NCI-H1436 treated with DMSO at 0.1 percent for 48 hours (cell line): Measurements from ENCODE around the gene EHBP1.

Source experiments
- DNase-seq: peaks from one replicate; lab custom pipeline; 2025; lab: John Stamatoyannopoulos, UW

The EHBP1 gene

DNA sequence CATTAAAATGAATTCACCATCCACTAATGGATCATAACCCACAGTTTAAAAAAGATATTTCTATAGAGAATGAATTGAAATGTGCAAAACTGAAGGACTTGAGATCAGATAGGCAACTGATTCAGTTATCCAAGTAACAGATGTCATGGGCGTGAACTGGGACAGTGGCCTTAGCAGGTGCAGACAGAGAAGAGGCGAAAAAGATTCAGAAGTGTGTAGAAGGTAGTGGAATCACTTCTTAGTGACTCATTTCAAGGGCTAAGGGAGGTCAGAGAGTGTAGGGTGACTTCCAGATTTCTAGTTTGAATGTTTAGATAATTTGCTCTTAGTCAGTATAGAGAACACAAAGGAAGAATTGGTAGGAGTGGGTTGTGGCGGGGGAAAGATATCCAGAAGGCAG is 79.7 kb downstream of the EHBP1 start:
- no peak for DNase-seq

DNA sequence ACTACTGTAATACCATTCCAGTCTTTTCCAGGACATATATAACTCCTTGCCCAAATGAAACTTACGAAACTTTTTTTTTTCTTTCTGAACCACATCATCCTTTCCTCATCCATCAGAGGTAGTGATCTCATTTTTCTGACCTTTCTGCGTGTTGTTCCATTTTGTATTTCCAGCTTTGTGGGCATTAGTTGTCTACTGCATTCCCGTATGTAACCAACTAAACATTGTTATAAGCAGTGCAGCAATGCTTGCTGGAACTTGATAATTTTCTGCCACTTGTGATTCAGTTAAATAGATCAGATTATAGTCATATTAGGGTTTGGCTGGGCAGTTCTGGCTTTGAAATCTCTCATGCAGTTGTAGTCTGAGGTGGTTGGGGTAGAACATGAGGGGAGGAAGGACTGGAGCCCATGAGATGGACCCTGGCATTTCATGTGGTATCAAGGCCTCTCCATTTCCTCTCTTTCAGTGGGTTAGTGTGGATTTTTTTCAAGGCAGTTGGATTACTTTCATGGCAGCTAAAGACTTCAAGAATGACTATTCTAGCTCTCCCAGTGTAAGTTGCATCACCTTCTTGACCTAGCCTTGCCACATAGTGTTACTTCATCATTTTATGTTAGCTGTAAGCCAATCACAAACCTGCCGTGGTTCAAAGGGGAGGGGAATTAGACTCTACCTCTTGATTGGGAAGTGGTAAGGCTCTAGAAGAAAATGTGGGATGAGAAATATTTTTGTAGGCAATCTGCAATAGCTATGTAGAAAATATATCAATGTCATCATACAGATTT is 80.5 kb downstream of the EHBP1 start:
- DNase-seq = no peak

DNA sequence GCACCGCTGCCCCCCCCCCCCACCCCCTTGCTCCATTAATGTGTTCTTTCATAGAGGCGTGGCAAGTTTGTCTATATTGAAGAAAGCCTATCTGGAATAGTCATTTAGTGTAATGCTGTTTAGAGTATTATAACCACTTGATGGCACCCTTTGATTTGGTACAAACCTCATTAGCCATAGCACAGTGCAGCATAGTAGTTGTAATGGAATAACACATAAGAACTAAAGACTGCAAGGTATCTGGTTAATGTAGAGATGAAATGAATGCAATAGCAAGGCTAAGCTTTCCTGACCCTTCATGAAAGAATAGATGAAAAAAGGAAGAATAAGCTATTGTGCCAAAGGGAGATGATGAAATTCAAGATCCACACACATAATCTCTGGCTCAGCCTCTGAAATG is 81.9 kb downstream of the EHBP1 start:
- DNase-seq = no peak

DNA sequence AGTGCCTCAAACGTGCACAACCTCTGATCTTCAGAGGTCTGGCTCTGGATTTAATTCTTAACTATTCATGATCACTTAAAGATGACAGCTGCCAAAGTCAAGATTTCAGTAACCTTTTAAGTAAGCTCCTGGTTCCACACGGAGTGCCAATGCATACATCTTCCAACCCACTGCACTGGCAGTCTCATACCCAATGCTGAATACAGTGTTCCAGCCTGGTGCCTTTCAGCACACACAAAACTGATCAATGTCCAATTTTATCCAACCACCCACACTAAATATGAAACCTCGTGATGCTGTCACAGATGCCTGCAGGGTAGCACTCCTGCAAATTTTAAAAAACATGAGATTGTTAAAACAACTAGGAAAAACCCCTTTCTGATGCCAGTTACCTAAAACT is 84.0 kb downstream of the EHBP1 start:
- DNase-seq = no peak

DNA sequence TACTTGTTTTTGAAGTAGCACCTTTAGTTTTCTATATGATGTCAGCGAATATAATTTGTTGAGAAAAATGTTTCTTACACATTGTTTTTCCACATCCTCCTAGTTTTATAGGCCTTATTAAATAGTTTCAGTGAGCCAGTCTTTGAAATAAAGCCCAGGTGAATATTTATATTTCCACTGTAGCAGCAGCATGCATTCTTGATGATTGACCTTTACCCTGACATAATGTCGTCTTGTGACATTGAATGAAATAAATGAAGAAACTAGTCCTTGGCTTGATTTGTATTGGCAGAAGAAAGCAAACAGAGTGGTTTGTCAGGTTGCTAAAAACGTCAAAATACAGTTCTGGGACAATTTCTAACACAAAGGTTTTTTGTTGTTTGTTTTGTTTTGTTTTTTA is 84.4 kb downstream of the EHBP1 start:
- DNase-seq = no peak

DNA sequence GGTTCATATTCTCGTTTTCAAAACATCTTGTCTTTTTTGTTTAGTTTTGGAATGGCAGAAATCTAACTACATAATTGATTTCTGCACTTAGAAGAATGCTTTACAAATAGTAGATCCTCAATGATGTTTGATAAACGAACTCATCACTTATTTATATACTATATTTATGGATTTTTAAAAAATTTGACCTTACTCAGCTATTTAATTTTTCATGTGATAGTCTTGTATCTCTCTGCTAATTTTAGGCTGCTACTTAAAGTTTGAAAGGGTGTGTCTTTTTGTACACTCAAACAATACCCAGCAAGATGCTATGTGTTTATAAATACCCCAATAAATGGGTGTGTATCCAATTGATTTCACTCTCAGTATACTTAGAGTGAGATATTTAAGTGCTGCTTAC is 86.9 kb downstream of the EHBP1 start:
- DNase-seq = no peak

DNA sequence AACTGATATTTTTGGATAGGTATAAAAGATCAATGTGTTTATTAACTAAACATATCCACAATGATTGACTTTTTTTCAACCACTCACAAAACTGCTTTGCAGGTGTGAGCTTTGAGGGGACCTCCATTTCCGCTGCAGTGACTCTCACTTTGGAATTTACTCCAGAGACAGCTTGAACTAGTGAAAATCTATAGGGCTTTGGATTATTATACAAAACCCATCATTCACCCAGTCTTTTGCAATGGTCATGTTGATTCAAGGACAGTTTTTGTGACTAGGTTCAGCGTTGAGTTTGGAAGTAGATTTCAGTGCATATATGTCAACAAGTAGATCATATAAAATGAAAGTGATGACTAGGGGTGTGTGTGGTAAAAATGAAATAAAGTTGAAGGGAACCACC is 87.7 kb downstream of the EHBP1 start:
- DNase-seq = no peak

DNA sequence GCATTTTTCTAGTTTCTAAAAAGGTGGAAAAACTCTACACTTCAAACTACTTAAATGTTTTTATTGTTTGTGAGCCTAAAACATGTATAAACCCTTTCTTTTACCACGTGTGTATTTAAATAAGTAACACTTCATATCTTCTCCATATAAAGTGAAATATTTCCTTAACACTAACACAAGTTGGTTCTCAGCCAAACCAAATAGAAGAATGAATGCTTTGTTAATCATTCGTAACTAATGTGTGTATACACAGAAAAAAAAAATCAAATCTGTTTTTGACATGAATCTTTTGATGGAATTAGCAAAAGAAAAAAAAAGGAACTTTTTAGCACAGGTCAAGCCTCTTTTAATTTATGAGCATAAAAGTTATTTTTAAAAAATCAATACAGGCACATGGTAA is 89.3 kb downstream of the EHBP1 start:
- no peak for DNase-seq

DNA sequence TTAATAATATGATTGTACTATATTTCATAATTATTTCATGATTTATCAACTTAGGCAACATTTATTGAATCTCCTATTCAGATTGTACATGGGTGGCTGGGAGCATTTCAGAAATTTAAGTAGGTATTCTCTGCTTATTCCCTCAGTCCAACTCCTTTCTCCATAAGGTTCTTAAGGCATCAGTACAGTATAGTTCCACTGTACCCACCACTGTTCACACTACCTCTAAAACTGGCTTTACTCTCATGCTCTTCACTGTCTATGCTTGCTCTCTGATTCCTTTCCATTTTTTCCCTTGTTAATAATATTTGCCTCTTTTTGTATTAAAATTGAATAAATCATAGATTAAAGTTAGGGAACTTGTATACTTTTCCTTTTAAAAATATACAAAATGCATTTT is 89.8 kb downstream of the EHBP1 start:
- no peak for DNase-seq

DNA sequence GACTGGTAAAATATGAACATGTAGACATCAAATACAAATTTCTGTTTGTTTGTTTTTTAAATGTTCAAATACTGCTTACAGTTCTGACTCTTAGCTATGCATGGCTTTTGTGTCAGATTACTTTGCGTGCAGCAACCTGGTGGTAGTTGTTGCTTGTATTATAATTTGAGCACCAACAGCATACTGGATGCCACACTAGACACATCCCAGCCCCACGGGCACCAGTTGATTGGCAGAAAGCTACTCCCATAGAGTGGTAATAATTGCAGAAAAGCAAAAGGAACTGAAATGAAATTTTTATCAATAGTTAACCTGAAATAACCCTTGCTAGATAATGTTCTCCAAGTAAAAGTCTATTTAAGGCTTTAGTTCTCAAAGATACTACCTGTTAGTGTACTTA is 91.6 kb downstream of the EHBP1 start:
- DNase-seq = no peak

DNA sequence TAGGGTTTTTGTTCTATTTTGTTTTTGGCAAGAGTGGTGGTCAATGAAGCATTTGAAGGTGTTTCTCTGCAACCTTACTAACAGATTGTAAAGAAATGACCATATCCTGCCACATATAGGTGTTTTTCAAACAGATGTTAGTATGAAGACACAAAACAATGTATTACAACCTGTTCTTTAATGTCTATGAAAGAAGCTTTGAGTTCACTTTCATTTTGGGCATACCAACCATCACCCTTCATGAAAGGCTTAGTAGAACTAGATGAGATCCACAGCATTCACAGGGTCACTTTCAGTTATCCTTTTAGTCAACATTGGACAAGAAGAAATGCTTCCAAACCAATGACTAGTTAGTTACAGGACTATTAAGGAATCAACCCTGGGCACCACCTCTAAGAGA is 95.1 kb downstream of the EHBP1 start:
- DNase-seq = no peak

DNA sequence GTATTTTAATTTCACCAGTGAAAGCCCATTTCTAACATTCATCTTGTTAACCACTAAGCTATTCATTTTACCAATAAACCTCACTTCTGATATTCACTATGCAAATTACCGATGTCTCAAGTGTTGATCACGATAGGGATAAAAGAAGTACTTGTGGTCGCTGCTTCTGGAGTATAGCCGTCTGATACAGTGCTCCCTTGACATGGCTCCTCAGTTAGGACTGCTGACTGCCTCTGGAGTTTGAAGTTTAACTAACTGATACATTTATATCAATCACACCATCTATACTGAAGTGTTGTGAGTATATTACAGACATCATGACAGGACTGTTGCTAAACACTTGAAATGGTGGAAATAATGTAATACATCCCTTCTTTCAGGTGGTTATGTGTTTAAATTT is 95.6 kb downstream of the EHBP1 start:
- no peak for DNase-seq

DNA sequence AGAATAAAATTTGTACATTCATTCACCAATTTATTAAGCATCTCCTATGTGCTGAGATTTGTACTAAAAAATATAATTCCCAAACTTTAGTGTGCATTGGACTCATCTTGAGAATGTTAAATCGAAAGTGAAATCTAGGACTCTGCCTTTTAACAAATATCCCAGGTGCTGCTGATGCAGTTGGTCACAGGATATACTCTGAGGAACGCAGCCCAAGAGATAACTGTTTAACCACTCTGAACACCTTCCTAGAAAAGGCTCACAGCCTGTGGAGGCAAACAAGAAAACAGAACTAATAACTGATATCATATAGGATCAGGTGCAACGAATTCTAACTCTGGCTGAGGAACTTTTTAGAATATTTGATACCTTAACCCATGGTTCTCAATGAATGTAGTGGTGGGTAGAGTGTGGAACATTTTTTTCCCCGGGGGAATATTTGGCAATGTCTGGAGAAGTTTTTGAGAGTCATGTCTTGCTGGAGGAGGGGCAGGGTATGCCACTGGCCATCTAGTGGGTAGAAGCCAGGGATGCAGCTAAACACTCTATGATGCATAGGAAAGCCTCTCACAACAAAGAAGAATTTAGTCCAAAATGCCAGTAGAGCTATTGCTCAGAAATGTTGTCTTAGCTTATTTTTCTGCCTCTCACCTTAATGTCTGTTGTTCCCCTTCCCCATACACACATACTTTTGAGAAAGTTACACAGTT is 96.5 kb downstream of the EHBP1 start:
- no peak for DNase-seq

DNA sequence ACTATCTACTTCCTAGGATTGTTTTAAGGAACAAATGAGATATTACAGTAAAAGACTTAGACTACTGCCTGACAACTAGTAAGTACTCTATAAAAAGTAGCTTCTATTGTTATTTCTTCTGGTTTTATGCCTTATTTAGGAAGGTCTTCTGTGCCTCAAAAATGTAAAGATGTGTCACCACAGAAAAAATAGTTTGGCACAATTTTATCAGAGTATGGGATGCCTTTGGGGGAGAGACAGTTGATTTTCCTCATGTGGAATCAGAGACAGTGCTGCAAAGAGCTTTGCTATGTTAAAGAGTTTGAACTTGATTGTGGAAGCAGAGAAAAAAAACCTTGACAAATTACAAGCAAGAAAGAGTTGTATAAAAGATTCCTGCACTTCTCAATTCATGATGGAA is 98.4 kb downstream of the EHBP1 start:
- no peak for DNase-seq

DNA sequence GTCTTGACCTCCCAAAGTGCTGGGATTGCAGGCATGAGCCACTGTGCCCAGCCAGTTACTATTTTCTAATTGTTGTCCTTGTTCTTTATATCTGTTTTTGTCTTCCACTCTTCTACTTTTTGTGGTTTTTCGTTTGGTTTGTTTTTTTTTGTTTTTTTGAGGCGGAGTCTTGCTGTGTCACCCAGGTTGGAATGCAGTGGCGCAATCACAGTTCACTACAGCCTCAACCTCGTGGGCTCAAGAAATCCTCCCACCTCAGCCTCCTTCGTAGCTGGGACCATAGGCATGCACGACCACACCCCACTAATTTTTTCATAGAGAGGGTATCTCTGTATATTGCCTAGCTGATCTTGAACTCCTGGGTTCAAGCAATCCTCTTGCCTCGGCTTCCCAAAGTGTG is 100.7 kb downstream of the EHBP1 start:
- DNase-seq = no peak

DNA sequence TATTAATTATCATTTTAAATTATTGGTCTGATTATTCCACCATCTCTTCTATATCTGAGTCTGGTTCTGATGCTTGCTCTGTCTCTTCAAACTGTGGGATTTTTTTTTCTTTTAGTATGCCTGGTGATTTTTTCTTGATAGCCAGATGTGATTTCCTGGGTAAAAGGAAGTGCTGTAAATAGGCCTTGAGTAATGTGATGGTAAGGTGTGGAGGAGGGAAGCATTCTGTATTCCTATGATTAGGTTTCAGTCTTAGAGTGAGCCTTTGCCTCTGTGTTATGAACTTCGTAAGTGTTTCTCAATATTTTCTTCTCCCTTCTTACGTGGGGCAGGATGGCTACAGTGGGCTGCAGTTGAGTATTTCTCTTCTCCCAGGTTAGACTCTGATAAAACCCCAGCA is 103.0 kb downstream of the EHBP1 start:
- no peak for DNase-seq

DNA sequence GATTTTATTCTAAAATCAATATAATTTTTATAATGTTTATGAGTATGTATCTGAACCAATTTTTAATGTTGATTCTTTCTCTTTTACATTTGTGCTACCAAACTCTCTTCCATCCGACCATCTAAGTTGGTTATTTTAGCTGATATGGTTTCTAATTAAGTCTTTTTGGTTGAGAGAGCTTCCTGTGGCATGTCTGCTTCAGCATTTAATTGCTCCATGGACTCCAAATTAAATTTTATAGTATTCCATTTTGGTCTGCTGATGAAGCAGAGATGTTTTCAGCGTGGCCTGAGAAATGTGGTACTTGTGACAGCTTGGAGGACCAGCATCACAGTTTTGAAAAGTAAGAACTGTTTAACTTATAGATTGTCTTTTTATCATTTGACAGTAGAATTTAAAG is 105.6 kb downstream of the EHBP1 start:
- DNase-seq = no peak

DNA sequence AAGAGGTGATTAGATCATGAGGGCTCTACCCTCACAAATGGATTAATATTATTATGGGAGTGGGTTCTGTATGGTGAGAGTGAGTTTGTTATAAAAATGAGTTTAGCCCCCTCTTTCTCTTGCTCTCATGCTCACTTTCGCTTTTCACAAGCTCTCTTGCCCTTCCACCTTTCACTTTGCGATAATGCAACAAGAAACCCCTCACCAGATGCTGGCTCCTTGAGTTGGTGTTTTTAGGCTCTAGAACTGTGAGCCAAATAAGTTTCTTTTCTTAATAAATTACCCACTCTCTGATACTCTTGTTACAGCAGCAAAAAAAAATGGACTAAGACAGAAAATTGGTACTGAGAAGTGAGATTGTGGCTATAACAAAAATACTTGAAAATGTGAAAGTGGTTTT is 106.5 kb downstream of the EHBP1 start:
- DNase-seq = no peak

DNA sequence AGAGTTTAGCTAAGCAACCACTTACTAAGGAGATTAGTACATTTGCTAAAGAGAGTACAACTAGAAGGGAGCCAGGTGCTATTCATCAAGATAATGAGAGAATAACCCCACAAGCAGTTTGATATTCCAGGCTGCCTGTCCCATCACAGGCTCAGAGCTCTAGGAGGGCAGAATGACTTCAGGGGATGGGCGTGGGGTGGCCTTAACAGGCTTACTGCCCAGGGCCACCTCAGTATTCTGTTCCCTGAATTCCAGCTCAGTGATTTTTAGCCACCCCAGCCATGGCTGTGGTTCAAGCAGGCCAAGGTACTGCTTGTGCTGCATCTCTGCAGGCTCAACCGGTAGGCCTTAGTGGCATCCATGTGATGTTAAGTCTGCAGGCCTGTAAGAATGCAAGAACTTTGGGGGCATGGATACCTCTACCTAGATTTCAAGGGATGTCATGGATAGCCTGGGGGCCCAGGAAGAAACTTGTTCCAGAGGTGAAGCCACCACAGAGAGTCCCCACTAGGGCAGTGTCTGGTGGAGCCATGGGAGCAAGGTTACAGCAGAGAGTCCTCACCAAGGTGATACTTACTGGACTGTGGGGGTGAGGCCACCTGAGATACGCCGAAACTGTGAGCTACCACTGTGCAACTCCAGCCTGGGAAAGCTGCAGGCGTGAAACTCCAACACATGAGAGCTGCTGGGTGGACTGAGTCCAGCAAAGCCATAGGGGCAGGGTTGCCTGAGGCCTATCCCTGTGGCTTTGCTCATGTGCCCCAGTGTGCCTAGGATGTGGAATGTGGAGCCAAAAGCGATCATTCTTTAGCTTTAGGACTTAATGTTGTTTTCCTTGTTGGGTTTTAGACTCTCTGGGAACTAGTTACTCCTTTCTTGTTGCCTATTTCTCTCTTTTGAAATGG is 107.7 kb downstream of the EHBP1 start:
- no peak for DNase-seq

DNA sequence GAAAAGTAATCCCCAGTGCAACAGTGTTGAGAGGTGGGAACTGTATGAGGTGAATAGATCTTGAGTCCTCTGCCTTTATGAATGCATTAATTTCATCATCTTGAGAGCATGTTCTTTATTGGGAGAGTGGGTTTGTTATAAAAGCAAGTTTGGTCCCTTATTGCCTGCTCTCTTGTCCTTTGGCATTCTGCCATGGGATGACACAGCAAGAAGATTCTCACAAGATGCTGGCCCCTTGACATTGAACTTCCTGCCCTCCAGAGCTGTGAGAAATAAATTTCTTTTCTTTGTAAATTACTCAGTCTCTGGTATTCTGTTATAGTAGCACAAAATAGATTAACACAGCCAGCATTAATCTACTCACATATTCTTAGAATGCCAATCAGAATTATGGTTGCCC is 108.6 kb downstream of the EHBP1 start:
- DNase-seq = no peak

DNA sequence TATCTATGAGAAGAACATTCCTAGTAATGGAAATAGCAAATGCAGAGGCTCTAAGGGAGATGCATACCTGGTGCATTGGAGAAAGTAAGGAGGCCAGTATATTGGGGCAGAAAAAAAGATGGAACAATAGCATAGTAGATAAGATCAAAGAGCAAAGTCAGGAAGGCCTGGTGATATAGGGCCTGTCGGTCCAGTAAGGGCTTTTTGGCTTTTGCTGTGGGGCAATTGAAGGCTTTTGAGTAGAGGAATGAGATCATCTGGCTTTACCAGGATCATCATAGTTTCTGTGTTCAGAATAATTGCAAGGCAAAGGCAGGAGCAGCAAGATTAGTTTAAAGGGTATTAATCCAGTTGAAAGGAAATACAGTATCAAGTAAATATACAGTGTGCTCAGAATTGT is 111.8 kb downstream of the EHBP1 start:
- DNase-seq = no peak

DNA sequence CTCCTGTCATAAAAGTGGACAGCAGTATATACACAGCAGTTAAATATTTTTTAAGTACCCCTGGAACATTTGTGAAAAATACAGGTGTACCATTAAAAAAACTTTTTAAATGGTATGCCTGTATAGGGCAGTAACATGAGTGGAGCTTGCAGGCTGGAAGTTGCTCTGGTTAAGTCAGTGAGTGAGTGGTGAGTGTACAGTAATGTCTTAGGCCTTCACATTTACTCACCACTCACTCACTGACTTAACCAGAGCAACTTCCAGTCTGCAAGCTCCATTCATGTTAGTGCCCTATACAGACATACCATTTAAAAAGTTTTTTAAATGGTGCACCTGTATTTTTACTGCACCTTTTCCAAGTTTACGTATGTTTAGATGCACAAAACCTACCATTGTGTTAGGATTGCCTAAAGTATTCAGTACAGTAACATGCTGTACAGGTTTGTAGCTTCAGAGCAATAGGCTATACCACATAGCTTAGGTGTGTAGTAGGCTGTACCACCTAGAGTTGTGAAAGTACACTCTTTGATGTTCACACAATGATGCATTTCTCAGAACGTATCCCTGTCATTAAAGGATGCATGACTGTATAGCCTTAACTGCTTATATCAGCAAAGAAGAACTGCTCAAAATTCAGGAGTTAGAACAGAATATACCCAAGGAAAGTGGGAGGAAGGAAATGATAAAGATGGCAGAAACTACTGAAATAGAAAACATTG is 112.6 kb downstream of the EHBP1 start:
- DNase-seq = no peak
